Measurements from ENCODE around the gene RASA3.

Gene RASA3

DNA sequence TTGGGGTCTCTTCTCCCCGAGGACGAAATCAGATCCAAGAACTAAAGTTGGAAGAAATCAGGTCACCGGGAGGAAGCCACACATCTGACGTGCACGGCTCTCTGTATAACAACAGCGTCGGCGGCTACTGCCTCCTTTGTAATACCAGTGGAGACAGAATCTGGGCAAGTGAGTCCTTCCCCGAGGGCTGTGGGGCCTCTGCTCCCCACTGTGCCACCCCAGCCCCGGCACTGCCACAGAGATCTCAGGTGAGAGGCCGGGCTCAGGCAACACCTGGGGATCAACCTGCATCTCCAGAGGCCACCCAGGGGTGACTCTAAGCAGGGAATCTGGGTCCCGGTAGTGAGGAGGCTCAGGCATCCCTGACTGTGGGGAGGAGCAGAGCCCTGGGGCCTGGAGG, 124.9 kb downstream of the RASA3 start:
- Mint-ChIP-seq H3K4me3 (no peak overlapping the region), H3K4me1 (ENCODE audit: low read depth) (peaks cover 6% of the 10 kb centered on the region), H3K27ac (no peak overlapping the region), H3K27me3 (ENCODE audit: low read depth) (no peaks in the 10 kb centered on the region), H3K36me3 (ENCODE audit: low read depth) (peaks cover 10% of the 10 kb centered on the region), H3K9me3 (no peaks in the 10 kb centered on the region)
- no peak for DNase-seq (ENCODE audit: low spot score)

DNA sequence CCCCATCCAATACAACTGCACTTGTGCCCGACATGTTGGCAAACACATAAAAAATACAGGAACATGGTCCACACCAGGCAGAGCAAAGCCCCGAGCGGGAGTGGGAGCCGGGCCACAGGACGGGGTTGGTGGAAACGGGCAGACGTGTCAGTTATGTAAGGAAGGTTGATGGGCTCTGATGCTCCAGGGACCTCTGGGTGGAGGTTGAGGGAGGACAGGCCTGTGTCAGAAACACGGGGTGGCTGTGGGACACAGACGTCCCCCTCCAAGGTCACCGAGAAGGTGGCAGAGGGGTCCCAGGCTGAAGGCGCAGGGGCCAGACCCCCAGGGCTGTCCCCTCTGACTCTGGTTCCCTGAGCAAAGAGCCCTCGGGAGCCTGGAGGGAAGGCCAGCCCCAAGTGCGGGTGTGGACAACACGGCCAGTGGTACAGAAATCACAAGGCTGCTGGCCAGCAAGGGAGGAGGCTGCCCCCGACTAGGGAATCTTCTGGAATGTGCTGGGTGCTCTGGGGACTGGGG, 127.2 kb downstream of the RASA3 start:
- Mint-ChIP-seq H3K9me3 (no peaks in the 10 kb centered on the region), H3K27me3 (ENCODE audit: low read depth) (no peaks in the 10 kb centered on the region), H3K27ac (no peak overlapping the region), H3K4me3 (no peak overlapping the region), H3K36me3 (ENCODE audit: low read depth) (peaks cover 6% of the 10 kb centered on the region), H3K4me1 (ENCODE audit: low read depth) (no peaks in the 10 kb centered on the region)
- no peak for DNase-seq (ENCODE audit: low spot score)

DNA sequence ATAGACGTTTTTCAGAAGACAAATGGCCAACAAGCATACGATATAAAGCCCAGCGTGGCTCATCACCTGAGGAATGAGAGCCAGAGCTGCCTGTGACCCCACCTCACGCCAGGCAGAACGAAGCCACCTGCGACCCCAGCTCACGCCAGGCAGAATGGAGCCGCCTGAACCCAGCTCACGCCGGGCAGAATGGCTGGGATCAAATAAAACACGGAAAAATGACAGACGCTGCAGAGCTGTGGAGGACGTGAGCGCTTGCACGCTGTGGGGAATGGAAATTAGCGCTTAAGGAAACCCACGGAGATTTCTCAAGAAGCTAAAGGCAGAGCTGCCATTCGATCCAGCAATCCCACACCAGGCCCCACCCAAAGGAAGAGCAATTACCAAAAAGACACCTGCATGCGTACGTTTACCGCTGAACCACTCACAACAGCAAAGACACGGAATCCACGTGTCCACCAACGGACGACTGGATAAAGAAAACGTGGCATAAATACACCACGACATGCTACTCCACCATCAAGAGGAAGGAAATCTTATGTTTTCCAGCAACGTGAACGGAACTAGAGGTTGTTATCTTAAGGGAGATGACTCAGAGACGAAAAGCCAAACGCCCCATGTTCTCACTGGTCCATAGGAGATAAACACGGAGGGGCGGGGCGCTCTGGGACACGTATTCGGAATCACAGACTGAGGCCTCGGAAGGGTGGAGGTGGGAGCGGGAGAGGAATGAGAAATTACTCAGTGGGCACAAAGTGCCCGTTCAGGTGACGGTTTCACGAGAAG, 127.8 kb downstream of the RASA3 start:
- Mint-ChIP-seq H3K27me3 (ENCODE audit: low read depth) (no peaks in the 10 kb centered on the region), H3K4me3 (no peak overlapping the region), H3K36me3 (ENCODE audit: low read depth) (peaks cover 6% of the 10 kb centered on the region), H3K9me3 (no peaks in the 10 kb centered on the region), H3K27ac (peak overlapping the region; percentile 9), H3K4me1 (ENCODE audit: low read depth) (no peaks in the 10 kb centered on the region)
- no peak for DNase-seq (ENCODE audit: low spot score)

DNA sequence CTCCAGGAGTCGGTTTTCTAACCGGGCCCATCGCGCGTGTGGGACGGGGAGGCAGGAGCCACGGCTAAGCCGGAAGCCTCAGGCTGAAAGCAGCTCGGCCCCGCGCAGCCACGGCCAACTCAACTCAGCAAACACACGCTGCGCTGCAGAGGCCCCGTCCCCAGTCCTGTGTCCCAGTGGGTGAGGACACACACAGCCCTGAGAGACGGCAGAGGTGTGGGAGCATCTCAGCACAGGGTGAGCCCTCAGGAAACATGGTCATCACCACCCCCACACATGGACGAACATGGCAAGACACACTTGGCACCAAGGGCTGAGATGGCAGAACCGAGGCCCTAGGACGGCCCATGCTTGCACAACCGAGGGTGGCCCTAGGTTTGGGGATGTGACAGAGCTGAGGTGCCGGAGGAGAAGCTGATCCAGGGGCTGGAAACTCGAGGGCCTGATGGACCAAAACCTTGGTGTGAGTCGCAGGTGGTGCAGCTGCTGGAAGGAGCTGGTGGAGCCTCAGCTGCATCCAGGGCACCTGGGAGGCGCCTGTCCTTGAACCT, 129.6 kb downstream of the RASA3 start:
- Mint-ChIP-seq H3K9me3 (no peaks in the 10 kb centered on the region), H3K4me1 (ENCODE audit: low read depth) (no peaks in the 10 kb centered on the region), H3K27ac (no peak overlapping the region), H3K27me3 (ENCODE audit: low read depth) (no peaks in the 10 kb centered on the region), H3K4me3 (no peak overlapping the region), H3K36me3 (ENCODE audit: low read depth) (peaks cover 5% of the 10 kb centered on the region)
- no peak for DNase-seq (ENCODE audit: low spot score)

DNA sequence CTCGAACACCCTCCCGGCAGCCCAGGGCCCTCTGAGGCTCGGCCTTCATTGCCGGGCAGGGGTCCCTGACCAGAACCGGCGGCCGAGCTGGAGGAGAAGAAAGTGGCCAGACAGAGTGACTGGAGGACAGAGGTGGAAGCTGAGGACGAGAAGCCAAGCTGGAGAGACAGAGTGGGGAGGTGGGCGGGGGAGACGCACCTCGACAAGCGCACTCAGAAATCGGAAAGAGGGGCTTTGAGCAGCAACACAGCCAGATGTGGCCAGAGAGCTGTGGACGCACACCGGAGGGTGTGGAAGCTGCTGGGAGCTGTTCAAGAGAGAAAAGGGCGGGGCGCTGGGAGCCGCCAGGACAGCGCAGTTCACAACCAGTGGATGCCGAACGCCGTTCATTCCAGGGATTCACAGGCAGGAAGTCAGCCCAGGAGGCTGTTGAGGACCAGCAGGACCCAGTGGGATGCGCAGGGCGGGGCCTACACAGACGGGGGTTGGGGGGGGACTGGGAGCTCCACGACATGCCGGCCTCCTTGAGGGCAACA, 130.3 kb downstream of the RASA3 start:
- H3K27me3 Mint-ChIP-seq (ENCODE audit: low read depth), result no peaks in the 10 kb centered on the region
- H3K4me3 Mint-ChIP-seq, result no peak overlapping the region
- H3K27ac Mint-ChIP-seq, result no peak overlapping the region
- peaks cover 11% of the 10 kb centered on the region for H3K36me3 Mint-ChIP-seq (ENCODE audit: low read depth)
- H3K9me3 Mint-ChIP-seq, result no peaks in the 10 kb centered on the region
- DNase-seq (ENCODE audit: low spot score), result no peak
- H3K4me1 Mint-ChIP-seq (ENCODE audit: low read depth), result no peaks in the 10 kb centered on the region

DNA sequence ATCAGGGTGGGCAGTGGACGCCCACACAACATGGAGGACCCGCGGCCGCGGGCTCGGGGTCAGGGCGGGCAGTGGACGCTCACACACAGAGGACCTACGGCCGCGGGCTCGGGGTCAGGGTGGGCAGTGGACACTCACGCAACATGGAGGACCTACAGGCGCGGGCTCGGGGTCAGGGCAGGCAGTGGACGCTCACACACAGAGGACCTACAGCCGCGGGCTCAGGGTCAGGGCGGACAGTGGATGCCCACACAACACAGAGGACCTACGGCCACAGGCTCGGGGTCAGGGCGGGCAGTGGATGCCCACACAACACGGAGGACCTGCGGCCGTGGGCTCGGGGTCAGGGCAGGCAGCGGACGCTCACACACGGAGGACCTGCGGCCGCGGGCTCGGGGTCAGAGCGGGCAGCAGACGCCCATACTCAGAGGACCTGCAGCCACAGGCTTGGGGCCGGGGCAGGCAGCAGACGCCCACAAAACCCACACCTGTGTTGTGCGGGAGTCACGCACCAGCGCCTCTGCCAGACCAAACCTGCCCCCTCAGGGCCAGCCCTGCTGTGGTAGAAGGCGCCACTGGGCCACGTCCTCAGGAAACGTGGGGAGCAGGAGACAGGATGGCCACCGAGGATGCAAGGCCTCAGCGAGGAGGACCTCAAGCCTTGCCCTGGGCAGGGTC, 131.0 kb downstream of the RASA3 start:
- DNase-seq (ENCODE audit: low spot score), result no peak
- Mint-ChIP-seq H3K9me3 (no peaks in the 10 kb centered on the region), H3K27ac (no peak overlapping the region), H3K27me3 (ENCODE audit: low read depth) (no peaks in the 10 kb centered on the region), H3K36me3 (ENCODE audit: low read depth) (peaks cover 11% of the 10 kb centered on the region), H3K4me1 (ENCODE audit: low read depth) (no peaks in the 10 kb centered on the region), H3K4me3 (no peak overlapping the region)

DNA sequence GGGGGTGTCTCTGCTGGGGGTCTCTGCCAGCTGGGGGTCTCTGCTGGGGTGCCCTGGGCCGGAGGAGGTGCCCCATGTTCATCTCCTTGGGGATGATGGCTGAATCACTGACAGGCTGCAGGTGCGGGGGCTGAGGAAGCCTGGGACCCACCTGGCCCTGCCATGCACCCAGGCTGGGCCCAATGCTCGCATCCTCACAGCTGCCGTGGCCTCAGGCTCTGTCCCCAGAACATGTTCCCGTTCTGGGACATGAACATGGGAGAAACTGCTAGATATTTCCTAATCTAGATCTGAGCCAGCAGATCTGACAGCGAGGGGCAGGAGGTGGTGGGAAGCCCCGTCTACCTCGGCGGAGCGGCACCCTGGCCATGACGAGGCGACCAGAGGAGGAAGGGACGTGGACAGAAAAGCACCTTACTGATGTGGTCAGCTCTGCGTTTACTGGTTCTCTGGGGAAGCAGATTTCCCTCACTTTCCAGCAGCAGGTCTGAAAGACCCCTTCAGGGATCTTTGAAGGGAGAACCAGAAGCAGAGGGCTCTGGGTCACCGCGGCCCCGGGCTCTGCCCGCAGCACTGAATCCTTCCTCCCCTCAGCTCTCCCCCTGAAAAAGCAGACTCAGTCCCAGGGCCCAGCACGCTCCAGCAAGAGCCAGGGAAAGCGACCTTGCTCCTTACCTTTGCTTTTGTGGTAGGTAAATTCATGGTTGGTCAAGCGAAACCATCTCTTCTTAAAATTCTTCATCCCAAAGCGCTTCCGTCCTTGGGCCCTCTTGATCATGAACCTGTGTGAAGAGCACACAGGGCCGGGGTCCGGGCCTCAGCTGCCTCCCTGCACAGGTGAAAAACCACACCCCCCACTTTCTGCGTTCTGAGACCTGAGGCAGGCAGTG, 132.0 kb downstream of the RASA3 start:
- DNase-seq (ENCODE audit: low spot score), result no peak
- no peaks in the 10 kb centered on the region for H3K9me3 Mint-ChIP-seq
- no peaks in the 10 kb centered on the region for H3K27me3 Mint-ChIP-seq (ENCODE audit: low read depth)
- peaks cover 11% of the 10 kb centered on the region for H3K36me3 Mint-ChIP-seq (ENCODE audit: low read depth)
- H3K4me1 Mint-ChIP-seq (ENCODE audit: low read depth), result no peaks in the 10 kb centered on the region
- no peak overlapping the region for H3K27ac Mint-ChIP-seq
- no peak overlapping the region for H3K4me3 Mint-ChIP-seq

DNA sequence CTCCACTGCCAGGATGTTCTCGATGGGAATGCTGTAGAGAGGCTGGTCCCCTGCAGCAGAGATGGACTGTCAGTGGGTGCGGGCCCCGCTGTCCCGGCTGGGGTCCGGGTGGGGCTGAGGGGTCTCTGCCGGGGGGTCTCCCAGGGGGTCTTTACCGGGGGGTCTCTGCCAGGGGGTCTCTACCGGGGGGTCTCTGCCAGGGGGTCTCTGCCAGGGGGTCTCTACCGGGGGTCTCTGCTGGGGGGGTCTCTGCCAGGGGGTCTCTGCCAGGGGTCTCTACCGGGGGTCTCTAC, 132.9 kb downstream of the RASA3 start:
- peaks cover 11% of the 10 kb centered on the region for H3K36me3 Mint-ChIP-seq (ENCODE audit: low read depth)
- DNase-seq (ENCODE audit: low spot score), result no peak
- no peaks in the 10 kb centered on the region for H3K4me1 Mint-ChIP-seq (ENCODE audit: low read depth)
- no peaks in the 10 kb centered on the region for H3K9me3 Mint-ChIP-seq
- H3K4me3 Mint-ChIP-seq, result no peak overlapping the region
- H3K27ac Mint-ChIP-seq, result no peak overlapping the region
- no peaks in the 10 kb centered on the region for H3K27me3 Mint-ChIP-seq (ENCODE audit: low read depth)

DNA sequence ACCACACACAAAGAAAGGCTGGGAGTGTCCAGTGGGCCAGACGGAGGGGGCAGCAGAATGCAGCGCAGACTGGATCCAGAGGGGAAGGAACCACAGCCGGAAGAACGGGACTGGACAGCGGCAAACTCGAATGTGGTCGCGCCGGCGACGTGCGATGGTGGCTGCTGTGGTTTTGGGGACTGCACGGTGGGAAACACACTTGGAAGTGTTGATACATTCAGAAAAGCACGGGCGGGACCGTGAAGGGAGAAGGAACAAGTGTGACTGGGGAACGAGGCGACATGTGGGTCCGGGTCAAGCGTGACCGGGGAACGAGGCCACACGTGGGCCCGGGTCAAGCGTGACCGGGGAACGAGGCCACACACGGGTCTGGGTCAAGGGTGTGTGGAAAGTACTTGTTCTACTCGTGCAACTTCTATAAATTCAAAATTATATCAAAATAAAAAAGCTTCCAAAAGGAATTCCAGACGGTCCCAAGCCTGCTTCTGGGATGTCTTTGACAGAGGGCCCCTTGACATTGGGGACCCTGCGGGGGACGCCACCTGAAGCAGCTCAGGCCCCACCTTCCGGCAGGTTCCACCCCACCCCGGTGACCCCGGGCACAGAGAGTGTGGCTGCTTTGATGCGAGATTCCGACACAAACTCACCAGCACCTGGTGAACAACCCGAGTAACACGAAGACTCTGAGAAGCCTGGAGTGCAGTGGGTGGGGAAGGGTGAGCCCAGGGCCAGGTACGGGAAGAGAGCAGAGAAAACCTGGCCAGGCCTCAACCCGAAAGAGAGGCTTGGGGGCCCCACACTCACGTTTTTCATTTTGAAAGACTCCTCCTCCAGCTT, 133.4 kb downstream of the RASA3 start:
- H3K27me3 Mint-ChIP-seq (ENCODE audit: low read depth), result no peaks in the 10 kb centered on the region
- no peaks in the 10 kb centered on the region for H3K9me3 Mint-ChIP-seq
- H3K27ac Mint-ChIP-seq, result no peak overlapping the region
- no peaks in the 10 kb centered on the region for H3K4me1 Mint-ChIP-seq (ENCODE audit: low read depth)
- DNase-seq (ENCODE audit: low spot score), result no peak
- peaks cover 14% of the 10 kb centered on the region for H3K36me3 Mint-ChIP-seq (ENCODE audit: low read depth)
- H3K4me3 Mint-ChIP-seq, result no peak overlapping the region

DNA sequence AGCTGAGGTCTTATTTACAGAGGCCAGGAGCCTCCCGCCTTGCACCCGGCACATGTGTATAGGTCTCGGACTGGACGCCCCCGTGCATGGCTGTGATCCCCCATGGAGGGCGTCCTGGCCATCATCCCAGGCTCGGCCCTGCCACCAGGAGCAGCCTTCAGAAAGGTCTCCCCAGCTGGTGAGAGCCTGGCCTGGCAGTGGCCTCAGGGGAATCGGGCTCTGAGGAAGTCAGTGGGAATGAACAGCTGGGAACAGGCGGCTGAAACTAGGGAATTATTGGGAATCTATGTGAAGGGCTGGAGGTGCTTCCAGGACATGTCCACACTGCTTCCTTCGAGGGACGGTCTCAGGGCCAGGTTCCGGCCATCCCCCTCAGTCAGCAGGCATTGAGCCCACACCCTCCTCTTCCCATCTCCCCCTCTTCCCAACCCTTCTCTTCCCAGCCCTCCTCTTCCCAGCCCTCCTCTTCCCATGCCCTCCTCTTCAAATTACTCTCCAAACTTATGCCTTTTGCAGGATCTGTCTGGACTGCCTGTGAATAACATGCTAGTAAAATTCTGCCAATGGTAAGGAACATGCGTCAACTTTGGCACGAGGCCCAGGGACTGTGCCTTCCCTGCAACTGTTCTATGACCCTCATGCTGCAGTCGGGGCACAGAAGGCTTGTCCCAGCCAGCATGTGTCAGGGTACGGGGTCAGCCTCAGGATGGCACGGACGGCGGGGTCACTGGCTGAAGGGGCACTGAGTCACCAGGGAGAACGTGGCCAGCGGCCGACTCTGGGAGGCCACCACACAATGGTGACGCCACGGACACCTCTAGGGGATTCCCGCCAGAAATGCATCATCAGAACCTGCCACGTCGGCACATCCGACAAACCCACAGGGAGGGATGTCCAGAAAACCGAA, 134.3 kb downstream of the RASA3 start:
- no peaks in the 10 kb centered on the region for H3K9me3 Mint-ChIP-seq
- no peak overlapping the region for H3K4me3 Mint-ChIP-seq
- DNase-seq (ENCODE audit: low spot score), result no peak
- no peak overlapping the region for H3K27ac Mint-ChIP-seq
- peaks cover 14% of the 10 kb centered on the region for H3K36me3 Mint-ChIP-seq (ENCODE audit: low read depth)
- H3K27me3 Mint-ChIP-seq (ENCODE audit: low read depth), result no peaks in the 10 kb centered on the region
- no peaks in the 10 kb centered on the region for H3K4me1 Mint-ChIP-seq (ENCODE audit: low read depth)

DNA sequence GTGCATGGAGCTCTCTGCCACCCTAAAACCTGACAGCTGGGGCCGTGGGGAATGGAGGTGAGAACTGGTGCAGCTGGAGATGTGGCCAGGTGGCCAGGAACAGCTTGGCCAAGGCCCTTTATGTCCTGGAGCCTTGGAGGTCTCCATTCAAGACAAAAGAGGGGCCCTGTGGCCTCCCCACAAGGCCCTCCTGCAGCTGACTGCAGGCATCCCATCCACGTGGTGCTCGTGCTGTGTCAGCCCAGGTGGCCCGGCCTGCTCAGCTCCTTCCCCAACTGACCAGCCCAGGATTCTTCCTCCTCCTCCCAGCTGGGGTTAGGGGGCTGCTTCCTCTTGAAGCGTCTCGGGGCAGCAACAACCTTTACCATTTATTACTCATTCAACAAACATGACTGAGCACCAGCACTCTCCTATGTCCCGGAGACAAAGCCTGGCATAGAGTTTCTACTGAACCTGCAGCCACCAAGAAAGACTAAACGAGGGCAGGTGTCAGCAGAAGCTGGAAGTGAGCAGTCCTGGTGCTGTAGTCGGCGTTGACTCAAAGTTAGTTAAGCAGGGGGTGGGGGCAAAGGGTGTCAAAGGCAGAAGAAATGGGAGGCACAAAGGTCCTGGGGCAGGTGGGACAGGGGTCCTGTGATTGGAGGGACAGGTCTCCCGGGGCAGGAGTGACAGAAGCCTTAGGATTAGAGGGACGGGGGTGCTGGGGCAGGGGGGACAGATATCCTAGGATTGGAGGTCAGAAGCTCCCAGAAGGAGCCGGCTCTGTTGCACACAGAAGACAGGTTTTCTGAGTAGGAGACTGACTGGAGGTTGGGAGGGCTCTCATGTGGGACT, 135.3 kb downstream of the RASA3 start:
- H3K36me3 Mint-ChIP-seq (ENCODE audit: low read depth), result peaks cover 24% of the 10 kb centered on the region
- DNase-seq (ENCODE audit: low spot score), result no peak
- peak overlapping the region; percentile 45 for H3K27ac Mint-ChIP-seq
- H3K27me3 Mint-ChIP-seq (ENCODE audit: low read depth), result no peaks in the 10 kb centered on the region
- H3K9me3 Mint-ChIP-seq, result no peaks in the 10 kb centered on the region
- no peaks in the 10 kb centered on the region for H3K4me1 Mint-ChIP-seq (ENCODE audit: low read depth)
- H3K4me3 Mint-ChIP-seq, result no peak overlapping the region

Data from T-helper 2 cell treated with Interferon-gamma antibody and Interleukin-4, amounts not matched to agents 5 μg/mL and 100 μg/mL, for 36 hours (primary cell).